Non-pigmented ciliary epithelial cell (primary cell): ENCODE results near the gene RNASE13.

ENCODE experiments used
- DNase-seq: peaks from one replicate; pipeline ENCODE4 v3.0.0-alpha.2; 2010; ENCODE audit warnings: low read depth

The RNASE13 gene

GRCh38 chr14:21034707-21035106 lies at the start of gene RNASE13:
RNASE13 (minus strand) TSS chr14:21034807; CDS start chr14:21034288, 519 bp downstream.
- no peak for DNase-seq

DNA sequence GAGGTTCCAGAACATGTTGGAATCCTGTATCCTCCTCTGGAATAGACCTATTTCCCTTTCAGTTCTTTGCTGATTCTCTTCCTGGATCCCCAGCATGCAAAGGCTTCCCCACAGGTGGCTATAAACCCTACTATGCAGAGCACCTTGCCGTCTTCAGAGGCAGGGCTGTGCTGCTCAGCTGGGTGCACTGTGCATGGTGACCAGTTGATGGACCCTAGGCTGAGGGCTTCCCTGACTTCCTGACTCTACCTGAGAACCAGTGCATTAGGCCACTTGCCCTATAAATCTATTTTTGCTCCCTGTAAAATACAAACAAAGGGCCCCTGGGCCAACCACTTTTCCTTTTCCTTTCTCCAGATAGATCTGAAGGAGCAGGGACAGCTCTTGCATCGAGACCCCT lies 49.8 kb upstream of the RNASE13 start:
- no peak for DNase-seq

GRCh38 chr14:21083565-21084325 lies 49.1 kb upstream of the RNASE13 start:
- no peak for DNase-seq

DNA sequence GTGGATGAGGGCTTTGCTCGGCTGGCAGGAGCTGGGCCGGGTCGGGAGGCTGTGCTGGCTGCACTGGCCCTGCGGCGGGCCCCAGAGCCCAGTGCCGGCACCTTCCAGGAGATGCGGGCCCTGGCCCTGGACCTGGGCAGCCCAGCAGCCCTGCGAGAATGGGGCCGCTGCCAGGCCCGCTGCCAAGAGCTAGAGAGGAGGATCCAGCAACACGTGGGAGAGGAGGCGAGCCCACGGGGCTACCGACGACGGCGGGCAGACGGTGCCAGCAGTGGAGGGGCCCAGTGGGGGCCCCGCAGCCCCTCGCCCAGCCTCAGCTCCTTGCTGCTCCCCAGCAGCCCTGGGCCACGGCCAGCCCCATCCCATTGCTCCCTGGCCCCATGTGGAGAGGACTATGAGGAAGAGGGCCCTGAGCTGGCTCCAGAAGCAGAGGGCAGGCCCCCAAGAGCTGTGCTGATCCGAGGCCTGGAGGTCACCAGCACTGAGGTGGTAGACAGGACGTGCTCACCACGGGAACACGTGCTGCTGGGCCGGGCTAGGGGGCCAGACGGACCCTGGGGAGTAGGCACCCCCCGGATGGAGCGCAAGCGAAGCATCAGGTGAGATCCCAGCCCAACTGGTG lies 47.0 kb upstream of the RNASE13 start:
- no peak for DNase-seq

DNA sequence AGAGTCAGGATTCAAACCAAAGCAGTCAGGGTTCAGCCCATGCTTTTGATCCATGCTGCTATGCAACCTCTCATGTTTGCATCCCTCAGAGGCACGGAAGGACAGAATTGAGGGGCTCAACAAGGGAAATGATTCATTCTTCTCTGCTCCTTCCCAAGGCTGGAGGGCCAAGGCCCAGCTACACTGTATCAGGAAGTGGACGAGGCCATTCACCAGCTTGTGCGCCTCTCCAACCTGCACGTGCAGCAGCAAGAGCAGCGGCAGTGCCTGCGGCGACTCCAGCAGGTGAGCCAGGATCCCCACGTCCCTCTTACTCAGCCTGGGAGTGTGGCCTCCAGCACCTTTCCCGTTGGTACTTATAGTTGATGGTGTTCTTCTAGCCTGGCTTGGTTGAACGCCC lies 44.1 kb upstream of the RNASE13 start:
- DNase-seq, result no peak

- no peak for DNase-seq
These were observed 43.7 kb upstream of the RNASE13 start for GRCh38 chr14:21078287-21078686.

DNA sequence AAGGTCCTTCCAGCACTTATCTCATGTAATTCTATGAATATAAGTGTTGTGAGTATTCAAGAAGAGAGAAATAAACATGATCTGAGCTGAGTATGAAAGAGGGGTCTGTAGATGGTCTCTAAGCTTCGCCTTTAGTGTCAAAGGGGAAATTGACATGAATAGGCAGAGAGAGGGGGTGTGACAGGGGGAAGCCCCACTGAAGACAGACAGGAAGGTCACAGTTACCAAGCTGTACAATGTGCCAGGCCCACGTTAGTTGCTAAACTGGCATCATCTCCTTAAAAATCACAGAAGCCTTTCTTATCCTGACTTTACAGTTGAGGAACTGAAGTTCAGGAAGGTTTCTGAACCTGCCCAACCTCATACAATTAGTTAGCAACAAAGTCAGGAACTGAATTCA lies 43.1 kb upstream of the RNASE13 start:
- DNase-seq, result no peak

DNA sequence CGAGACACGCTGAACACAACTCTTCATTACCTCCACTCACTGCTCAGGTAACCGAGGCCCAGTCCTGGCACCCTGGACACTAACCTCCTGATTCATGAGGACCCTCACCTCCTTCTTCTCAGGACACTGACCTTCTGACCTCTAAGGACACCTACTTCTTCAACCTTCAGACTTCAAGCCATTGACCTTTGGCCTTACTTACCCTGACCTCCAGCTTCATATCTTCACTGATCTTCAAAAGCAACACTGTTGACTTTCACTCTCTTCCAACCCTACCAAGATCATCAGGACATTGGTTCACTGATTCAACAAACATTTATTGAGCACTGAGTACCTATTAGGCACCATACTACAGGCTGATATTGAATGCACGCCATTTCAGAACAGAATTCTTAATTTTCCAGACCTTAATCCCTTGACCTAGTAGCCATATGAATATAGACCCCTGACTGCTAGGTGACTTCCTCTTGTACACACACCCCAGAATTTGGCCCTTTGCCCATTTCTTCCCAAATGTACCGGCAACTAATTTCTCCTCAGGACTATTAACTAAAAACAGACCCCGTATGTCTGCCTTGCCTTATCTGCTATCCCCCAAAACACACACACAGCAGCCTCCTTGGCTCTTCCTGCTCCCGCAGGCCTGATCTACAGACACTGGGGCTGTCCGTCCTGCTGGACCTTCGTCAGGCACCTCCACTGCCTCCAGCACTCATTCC lies 41.3 kb upstream of the RNASE13 start:
- no peak for DNase-seq

DNA sequence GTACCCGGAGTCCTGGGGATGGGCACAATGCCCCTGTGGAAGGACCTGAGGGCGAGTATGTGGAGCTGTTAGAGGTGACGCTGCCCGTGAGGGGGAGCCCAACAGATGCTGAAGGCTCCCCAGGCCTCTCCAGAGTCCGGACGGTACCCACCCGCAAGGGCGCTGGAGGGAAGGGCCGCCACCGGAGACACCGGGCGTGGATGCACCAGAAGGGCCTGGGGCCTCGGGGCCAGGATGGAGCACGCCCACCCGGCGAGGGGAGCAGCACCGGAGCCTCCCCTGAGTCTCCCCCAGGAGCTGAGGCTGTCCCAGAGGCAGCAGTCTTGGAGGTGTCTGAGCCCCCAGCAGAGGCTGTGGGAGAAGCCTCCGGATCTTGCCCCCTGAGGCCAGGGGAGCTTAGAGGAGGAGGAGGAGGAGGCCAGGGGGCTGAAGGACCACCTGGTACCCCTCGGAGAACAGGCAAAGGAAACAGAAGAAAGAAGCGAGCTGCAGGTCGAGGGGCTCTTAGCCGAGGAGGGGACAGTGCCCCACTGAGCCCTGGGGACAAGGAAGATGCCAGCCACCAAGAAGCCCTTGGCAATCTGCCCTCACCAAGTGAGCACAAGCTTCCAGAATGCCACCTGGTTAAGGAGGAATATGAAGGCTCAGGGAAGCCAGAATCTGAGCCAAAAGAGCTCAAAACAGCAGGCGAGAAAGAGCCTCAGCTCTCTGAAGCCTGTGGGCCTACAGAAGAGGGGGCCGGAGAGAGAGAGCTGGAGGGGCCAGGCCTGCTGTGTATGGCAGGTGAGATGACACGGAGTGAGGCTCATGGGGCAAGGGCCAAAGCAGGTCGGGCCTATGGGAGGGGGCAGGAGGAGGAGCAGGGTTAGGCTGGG lies 40.0 kb upstream of the RNASE13 start:
- no peak for DNase-seq

DNA sequence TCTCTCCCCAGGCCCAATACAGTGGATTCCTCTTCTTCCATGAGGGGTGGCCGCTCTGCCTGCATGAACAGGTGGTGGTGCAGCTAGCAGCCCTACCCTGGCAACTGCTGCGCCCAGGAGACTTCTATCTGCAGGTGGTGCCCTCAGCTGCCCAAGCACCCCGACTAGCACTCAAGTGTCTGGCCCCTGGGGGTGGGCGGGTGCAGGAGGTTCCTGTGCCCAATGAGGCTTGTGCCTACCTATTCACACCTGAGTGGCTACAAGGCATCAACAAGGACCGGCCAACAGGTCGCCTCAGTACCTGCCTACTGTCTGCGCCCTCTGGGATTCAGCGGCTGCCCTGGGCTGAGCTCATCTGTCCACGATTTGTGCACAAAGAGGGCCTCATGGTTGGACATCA lies 39.3 kb upstream of the RNASE13 start:
- no peak for DNase-seq

DNA sequence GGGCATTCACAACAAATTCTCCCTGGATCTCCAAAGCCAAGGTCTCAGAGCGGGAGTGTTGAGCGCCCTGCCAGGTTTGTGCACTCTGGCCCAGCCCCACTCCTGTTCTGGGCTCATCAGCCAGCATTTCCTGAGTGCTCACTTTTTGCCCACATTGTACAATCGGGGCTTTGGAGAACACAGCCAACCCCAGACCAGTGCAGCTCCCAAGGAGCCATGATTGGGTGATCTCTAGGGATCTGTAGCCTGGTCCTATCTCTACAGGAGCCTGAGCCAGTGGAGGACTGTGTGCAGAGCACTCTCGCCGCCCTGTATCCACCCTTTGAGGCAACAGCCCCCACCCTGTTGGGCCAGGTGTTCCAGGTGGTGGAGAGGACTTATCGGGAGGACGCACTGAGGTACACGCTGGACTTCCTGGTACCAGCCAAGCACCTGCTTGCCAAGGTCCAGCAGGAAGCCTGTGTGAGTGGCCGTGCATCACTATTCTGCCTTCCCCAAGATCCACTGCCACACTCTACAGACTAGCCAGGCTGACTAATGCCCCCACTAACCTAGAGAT lies 38.3 kb upstream of the RNASE13 start:
- no peak for DNase-seq

DNA sequence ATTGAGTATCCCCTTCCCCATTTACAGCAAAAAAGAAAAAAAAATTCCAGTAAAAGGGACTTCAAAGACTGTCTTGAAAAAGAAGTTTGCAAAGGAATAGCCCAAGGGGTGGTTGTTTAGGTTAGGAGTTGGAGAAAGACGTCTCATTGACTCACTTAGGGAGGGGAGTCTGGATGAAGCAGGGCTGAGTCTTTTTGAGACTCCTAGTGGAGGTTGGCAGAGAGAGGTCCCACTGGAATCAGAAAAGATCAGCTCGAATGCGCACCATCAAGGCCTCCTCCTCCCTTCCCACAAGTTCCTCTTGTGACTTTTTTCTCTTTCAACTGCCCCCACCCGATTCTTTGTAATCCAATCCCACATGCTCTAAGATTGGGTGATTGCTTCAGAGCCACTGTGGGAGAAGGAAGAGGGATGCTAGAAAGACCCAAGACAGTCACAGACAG lies 37.4 kb upstream of the RNASE13 start:
- DNase-seq, result no peak

DNA sequence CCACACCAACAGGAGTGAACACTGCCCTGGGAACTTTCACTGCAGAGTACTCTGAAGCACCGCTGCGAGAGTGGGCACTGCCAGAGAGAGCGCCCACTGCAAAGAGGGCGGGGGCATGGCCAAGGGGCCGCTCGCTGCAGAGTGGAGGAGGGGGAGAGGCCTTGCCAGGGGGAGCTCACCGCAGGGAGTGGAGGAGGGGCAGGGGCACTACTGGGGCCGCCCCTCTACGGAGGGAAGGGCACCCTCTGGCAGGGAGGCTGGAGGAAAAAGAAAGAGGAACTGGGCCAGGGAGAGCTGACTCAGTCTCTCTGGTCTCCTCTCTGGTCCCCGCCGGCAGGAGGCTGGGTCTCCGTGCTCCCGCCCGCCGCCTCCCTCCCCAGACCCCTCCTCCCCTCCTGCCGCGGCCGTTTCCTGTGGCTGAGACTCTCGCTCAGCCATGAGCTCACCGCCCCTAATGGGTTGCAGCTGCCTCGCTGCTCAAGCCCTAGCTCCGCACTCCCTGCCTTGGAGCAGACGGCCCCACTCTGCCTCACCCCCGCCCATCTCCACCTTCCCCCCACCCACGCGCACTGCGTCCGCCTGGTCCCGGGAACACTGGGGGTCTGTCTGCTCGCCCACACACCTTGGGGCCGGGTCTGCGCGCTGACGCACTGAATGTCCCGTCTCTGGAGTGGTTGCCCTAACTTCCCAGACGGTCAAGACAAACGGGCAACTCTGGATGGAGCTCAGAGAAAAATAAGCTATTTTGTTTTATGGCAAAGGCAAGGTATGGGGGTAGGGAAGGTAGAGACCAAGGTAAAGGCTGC lies 36.8 kb upstream of the RNASE13 start:
- peak; percentile 73 for DNase-seq

- no peak for DNase-seq
These were observed 36.1 kb upstream of the RNASE13 start for GRCh38 chr14:21070610-21071224.

GRCh38 chr14:21070083-21070609 lies 35.5 kb upstream of the RNASE13 start, which contains the start of gene ARHGEF40:
ARHGEF40 (plus strand) TSS chr14:21070304; CDS start chr14:21070397, 93 bp downstream.
- no peak for DNase-seq

DNA sequence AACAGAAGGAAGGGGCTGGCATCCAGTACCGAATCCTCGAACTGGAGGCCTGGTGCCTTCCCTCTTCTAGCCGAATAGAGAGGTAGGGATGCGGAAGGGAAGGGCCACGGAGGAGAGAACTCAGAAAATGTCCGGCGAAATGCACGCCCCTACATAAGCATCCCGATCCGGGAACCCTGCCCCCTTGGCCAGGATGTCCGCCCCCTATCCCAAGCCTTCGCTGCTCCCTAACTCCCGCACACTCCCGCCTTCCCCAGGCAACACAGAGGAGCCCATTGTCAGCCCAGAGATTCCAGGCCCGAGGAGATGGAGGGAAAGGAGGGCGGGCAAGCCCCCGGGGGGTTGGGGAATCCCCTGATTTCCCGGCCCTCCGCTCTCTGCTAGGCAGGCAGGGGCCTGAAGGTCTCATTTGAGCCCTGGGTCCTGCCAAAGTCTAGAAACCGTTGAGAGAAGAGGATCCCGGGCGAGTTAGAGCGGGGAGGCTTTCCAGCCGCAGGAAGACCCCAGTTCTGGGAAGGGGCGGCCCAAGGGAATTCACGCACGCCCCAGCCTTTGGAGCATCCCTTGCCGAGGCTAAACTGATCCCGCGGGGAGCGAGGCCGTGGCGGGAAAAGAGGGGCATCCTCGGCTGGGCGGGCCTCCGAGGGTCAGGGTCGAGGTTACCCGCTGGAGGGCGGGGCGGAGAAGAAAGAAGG lies 34.9 kb upstream of the RNASE13 start:
- no peak for DNase-seq

DNA sequence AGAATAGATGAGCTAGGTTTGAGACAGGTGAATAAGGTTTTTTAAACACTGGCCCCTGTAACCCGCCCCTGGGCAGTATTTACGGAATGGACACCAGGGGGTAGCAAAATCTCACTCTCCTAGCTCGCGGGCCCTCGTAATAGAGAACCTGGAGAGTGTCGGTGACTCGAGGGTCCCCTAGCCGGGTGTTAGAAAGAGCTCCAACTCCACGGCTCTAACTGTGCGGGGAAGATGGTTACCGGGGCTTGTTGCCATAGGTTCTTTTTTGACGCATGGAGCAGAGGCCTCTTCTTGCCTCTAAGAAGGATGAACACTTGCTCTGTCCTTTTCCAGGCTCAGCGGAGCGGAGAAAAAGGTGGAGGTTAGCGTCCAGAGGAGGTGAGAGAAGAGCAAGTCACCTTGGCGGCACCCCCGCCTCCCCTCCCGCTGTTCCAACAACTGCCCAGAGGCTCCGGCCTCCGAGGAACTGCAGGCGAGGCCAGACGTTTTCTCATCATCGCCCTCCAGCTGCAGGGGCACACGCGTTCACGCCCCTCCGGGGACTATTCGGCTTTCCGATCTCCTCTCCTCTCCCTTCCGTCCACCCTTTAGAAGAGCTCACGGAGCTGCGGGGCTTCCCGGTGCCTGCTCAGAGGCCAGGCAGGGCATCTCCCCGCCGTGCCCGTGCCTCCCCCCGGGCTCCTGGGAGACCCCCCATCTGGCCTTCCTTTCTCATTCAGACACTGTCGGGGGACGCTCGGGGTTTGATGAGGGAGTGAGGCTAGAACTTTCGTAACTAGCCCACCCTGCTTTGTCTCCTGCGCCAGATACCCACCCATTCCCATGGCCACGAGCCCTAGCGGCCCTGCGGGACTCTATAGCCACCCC lies 34.1 kb upstream of the RNASE13 start:
- DNase-seq, result no peak

DNA sequence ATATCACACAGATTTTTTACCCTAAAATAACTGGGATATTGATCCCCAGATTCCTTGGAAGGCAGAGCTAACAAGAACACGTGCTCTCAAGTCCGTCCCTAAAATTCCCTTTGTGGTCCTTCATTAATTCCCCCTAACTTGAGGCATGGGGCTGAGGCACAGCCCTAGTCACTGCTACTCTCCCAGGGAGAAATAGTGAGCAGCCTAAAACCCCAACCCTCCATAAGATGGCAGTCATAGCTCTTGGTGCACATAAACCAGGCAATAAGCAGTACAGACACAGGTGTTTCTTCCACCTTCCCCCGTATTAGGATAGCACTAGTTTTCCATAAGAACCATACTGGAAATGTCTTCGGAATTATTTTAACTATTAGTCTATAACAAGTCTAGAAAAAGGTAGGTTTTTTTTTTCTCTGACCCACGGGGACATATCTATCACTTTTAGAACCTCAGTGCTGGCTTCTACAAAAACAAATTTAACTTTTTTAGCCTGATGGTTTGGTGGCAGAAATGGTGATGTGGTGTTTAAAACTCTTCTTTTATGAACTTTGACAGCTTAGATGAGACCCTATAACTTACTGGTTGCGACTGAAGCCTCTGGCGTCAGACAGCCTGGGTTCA lies 32.4 kb upstream of the RNASE13 start:
- DNase-seq, result no peak
